Fibroblast of lung (primary cell): ENCODE data around the gene SPRR3. TPM values are rescaled to one million over a fixed set of nuclear protein-coding genes. Genes with fewer than 3 reads are reported as not detected.

Source experiments
- DNase-seq, 2 donors: peaks; one replicate each; pipeline versions ENCODE4 v3.0.0 to v3.0.0-alpha.2; 2010; ENCODE audit warnings: low read depth in 2 of 2
- H2AFZ ChIP-seq: 2 replicates; pipeline ENCODE4 v1.5.1; 2012; ENCODE audit warnings: low read length, control low read depth, inconsistent platforms
- H3K27ac ChIP-seq: 2 replicates; pipeline ENCODE4 v1.5.1; 2011; ENCODE audit warnings: low read length, control low read depth; ENCODE audit not compliant: insufficient read depth
- H3K27me3 ChIP-seq: 2 replicates; pipeline ENCODE4 v1.5.1; 2011; ENCODE audit warnings: mild to moderate bottlenecking, low read length; ENCODE audit not compliant: control insufficient read depth, insufficient read depth
- H3K36me3 ChIP-seq: 2 replicates; pipeline ENCODE4 v1.5.1; 2011; ENCODE audit warnings: low read length; ENCODE audit not compliant: control insufficient read depth, insufficient read depth
- H3K4me1 ChIP-seq: 2 replicates; pipeline ENCODE4 v1.5.1; 2011; ENCODE audit warnings: low read length; ENCODE audit not compliant: control insufficient read depth, insufficient read depth; ENCODE audit errors: extremely low read depth
- H3K4me2 ChIP-seq: 2 replicates; pipeline ENCODE4 v1.5.1; 2011; ENCODE audit warnings: low read length, control low read depth; ENCODE audit not compliant: insufficient read depth; ENCODE audit errors: extremely low read depth
- H3K4me3 ChIP-seq, 4 experiments: fragments of 200-600 bp in 1 of 4; sonication (generic) in 1 of 4; replicated peaks in 1 of 4; 2 replicates each; pipeline ENCODE4 v1.5.1; 2011 to 2016; ENCODE audit warnings: low read length in 4 of 4, low read depth in 3 of 4, mild to moderate bottlenecking in 3 of 4, control low read depth in 2 of 4, inconsistent platforms in 1 of 4, mixed read lengths in 1 of 4; ENCODE audit not compliant: insufficient read depth in 1 of 4; ENCODE audit errors: control extremely low read depth in 1 of 4
- H3K79me2 ChIP-seq: 2 replicates; pipeline ENCODE4 v1.5.1; 2012; ENCODE audit warnings: mild to moderate bottlenecking, low read length, inconsistent platforms; ENCODE audit not compliant: control insufficient read depth, insufficient read depth
- H3K9ac ChIP-seq: 2 replicates; pipeline ENCODE4 v1.5.1; 2011; ENCODE audit warnings: mild to moderate bottlenecking, low read length, control low read depth; ENCODE audit not compliant: insufficient read depth
- H3K9me3 ChIP-seq: 2 replicates; pipeline ENCODE4 v1.5.1; 2012; ENCODE audit warnings: low read depth, low read length; ENCODE audit not compliant: control insufficient read depth, insufficient read depth
- H4K20me1 ChIP-seq: 2 replicates; pipeline ENCODE4 v1.5.1; 2011; ENCODE audit warnings: low read length; ENCODE audit not compliant: control insufficient read depth, insufficient read depth; ENCODE audit errors: extremely low read depth
- EZH2 ChIP-seq: IDR thresholded peaks from 2 replicates; pipeline ENCODE4 v1.5.1; 2012; ENCODE audit warnings: low read length, control low read depth, mild to moderate bottlenecking; ENCODE audit errors: missing control alignments
- polyA plus RNA-seq, 2 donors: library from polyadenylated mRNA; depleted of rRNA in 1 of 2; stranded (reverse) in 1 of 2; unstranded in 1 of 2; fragments of >200 nt; gene quantifications; 2 replicates each; pipeline ENCODE4 v1.2.1, GENCODE V29; 2011 to 2012; ENCODE audit warnings: missing spikeins in 1 of 2
- total RNA-seq: library from RNA; depleted of rRNA; stranded (reverse); fragments of >200 nt; gene quantifications from 2 replicates; pipeline ENCODE4 v1.2.1, GENCODE V29; 2014
- TF ChIP-seq, protein P1 (sequence below), 2 donors: IDR thresholded peaks in 1 of 2; conservative IDR thresholded peaks in 1 of 2; 1 replicate in 1 of 2; 2 replicates in 1 of 2; pipeline ENCODE4 v1.5.1; 2011 to 2012; ENCODE audit warnings: low read length in 2 of 2, control low read depth in 1 of 2, inconsistent platforms in 1 of 2, low read depth in 1 of 2, mild to moderate bottlenecking in 1 of 2

SPRR3 gene
- total and polyA plus RNA-seq, 2 donors (not counting 1 experiment from before 2014, with no cell fraction given): not detected

DNA sequence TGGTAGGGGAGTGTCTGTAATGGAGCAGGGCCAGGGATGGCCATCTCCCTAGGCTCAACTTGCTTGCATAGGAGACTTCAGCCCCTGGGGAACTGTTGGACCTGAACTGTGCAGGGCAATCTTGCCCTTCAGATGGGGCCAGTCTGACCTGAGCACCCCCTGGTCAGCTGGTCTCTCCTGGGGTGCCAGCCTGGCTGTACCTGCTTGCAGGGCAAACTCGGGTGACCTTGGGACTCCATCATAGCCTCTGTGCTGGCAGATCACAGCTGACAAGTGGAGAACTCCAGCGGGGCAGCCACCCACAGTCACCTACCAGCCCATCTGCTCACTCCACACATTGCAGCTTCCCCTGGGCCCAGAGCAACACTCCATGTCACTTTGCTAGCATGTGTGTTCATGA lies 47.7 kb downstream of the SPRR3 start:
- TF ChIP-seq EZH2: no peak
- TF ChIP-seq, protein P1, sequence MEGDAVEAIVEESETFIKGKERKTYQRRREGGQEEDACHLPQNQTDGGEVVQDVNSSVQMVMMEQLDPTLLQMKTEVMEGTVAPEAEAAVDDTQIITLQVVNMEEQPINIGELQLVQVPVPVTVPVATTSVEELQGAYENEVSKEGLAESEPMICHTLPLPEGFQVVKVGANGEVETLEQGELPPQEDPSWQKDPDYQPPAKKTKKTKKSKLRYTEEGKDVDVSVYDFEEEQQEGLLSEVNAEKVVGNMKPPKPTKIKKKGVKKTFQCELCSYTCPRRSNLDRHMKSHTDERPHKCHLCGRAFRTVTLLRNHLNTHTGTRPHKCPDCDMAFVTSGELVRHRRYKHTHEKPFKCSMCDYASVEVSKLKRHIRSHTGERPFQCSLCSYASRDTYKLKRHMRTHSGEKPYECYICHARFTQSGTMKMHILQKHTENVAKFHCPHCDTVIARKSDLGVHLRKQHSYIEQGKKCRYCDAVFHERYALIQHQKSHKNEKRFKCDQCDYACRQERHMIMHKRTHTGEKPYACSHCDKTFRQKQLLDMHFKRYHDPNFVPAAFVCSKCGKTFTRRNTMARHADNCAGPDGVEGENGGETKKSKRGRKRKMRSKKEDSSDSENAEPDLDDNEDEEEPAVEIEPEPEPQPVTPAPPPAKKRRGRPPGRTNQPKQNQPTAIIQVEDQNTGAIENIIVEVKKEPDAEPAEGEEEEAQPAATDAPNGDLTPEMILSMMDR (conservative IDR thresholded peaks at IDR 0.05 in 1 of 2, IDR thresholded peaks at IDR 0.05 in 1 of 2; ENCODE audit: low read depth in 1 of 2, low read length in 2 of 2): no peak
- Histone ChIP-seq H3K4me1 (no peaks in the 10 kb centered on the region), H3K79me2 (no peaks in the 10 kb centered on the region), H3K27ac (no peak overlapping the region), H3K9me3 (no peaks in the 10 kb centered on the region), H3K4me3 (no peak overlapping the region), H3K4me2 (no peak overlapping the region), H2AFZ (no peak overlapping the region), H3K27me3 (no peaks in the 10 kb centered on the region), H4K20me1 (no peaks in the 10 kb centered on the region), H3K9ac (no peak overlapping the region), H3K36me3 (no peaks in the 10 kb centered on the region)
- no peak for DNase-seq

Other genes with a start within 250 kb of the SPRR3 start
- not detected in 2 replicates for gene KPRP, start 243.7 kb upstream of the SPRR3 start, total RNA-seq
- gene KPRP, start 243.7 kb upstream of the SPRR3 start, polyA plus RNA-seq: 0.33 and 0.63 TPM in 2 replicates
- not detected in 2 replicates for gene LCE1F, start 226.6 kb upstream of the SPRR3 start, total RNA-seq
- not detected in 2 replicates for gene LCE1F, start 226.6 kb upstream of the SPRR3 start, polyA plus RNA-seq
- gene LCE1E, start 215.5 kb upstream of the SPRR3 start, total RNA-seq: not detected in 2 replicates
- gene LCE1E, start 215.5 kb upstream of the SPRR3 start, polyA plus RNA-seq: 0.08 and 0.14 TPM in 2 replicates
- not detected in 2 replicates for gene LCE1D, start 205.0 kb upstream of the SPRR3 start, total RNA-seq
- not detected in 2 replicates for gene LCE1D, start 205.0 kb upstream of the SPRR3 start, polyA plus RNA-seq
- gene LCE1C, start 195.1 kb upstream of the SPRR3 start, total RNA-seq: not detected in 2 replicates
- not detected in 2 replicates for gene LCE1C, start 195.1 kb upstream of the SPRR3 start, polyA plus RNA-seq
- gene LCE1B, start 189.8 kb upstream of the SPRR3 start, total RNA-seq: not detected in 2 replicates
- not detected in 2 replicates for gene LCE1B, start 189.8 kb upstream of the SPRR3 start, polyA plus RNA-seq
- not detected in 2 replicates for gene LCE1A, start 174.3 kb upstream of the SPRR3 start, total RNA-seq
- gene LCE1A, start 174.3 kb upstream of the SPRR3 start, polyA plus RNA-seq: not detected in 2 replicates
- gene LCE6A, start 158.9 kb upstream of the SPRR3 start, total RNA-seq: not detected in 2 replicates
- not detected in 2 replicates for gene LCE6A, start 158.9 kb upstream of the SPRR3 start, polyA plus RNA-seq
- gene LCE7A, start 141.8 kb upstream of the SPRR3 start, total RNA-seq: not detected in 2 replicates
- not detected in 2 replicates for gene LCE7A, start 141.8 kb upstream of the SPRR3 start, polyA plus RNA-seq
- gene SMCP, start 123.4 kb upstream of the SPRR3 start, total RNA-seq: 0.17 TPM in 1 of 2 replicates, not detected in the other
- 0.12 TPM in 1 of 2 replicates, not detected in the other for gene SMCP, start 123.4 kb upstream of the SPRR3 start, polyA plus RNA-seq
- not detected in 2 replicates for gene IVL, start 93.2 kb upstream of the SPRR3 start, total RNA-seq
- gene IVL, start 93.2 kb upstream of the SPRR3 start, polyA plus RNA-seq: 0.10 and 0.34 TPM in 2 replicates
- gene SPRR5, start 54.5 kb upstream of the SPRR3 start, total RNA-seq: not detected in 2 replicates
- gene SPRR5, start 54.5 kb upstream of the SPRR3 start, polyA plus RNA-seq: not detected in 2 replicates
- not detected in 2 replicates for gene SPRR4, start 31.1 kb upstream of the SPRR3 start, total RNA-seq
- gene SPRR4, start 31.1 kb upstream of the SPRR3 start, polyA plus RNA-seq: not detected in 2 replicates
- not detected in 2 replicates for gene SPRR1A, start 17.7 kb upstream of the SPRR3 start, total RNA-seq
- not detected in 2 replicates for gene SPRR1A, start 17.7 kb upstream of the SPRR3 start, polyA plus RNA-seq
- not detected in 2 replicates for gene SPRR1B, start 29.5 kb downstream of the SPRR3 start, total RNA-seq
- not detected in 2 replicates for gene SPRR1B, start 29.5 kb downstream of the SPRR3 start, polyA plus RNA-seq
- gene SPRR2D, start 39.4 kb downstream of the SPRR3 start, total RNA-seq: not detected in 2 replicates
- gene SPRR2D, start 39.4 kb downstream of the SPRR3 start, polyA plus RNA-seq: not detected in 2 replicates
- not detected in 2 replicates for gene SPRR2A, start 55.8 kb downstream of the SPRR3 start, total RNA-seq
- not detected in 2 replicates for gene SPRR2A, start 55.8 kb downstream of the SPRR3 start, polyA plus RNA-seq
- not detected in 2 replicates for gene SPRR2B, start 69.9 kb downstream of the SPRR3 start, total RNA-seq
- gene SPRR2B, start 69.9 kb downstream of the SPRR3 start, polyA plus RNA-seq: not detected in 2 replicates
- gene SPRR2E, start 92.8 kb downstream of the SPRR3 start, total RNA-seq: not detected in 2 replicates
- not detected in 2 replicates for gene SPRR2E, start 92.8 kb downstream of the SPRR3 start, polyA plus RNA-seq
- not detected in 2 replicates for gene SPRR2F, start 111.8 kb downstream of the SPRR3 start, total RNA-seq
- not detected in 2 replicates for gene SPRR2F, start 111.8 kb downstream of the SPRR3 start, polyA plus RNA-seq
- gene SPRR2G, start 149.1 kb downstream of the SPRR3 start, total RNA-seq: not detected in 2 replicates
- gene SPRR2G, start 149.1 kb downstream of the SPRR3 start, polyA plus RNA-seq: not detected in 2 replicates
- not detected in 2 replicates for gene LELP1, start 201.7 kb downstream of the SPRR3 start, total RNA-seq
- gene LELP1, start 201.7 kb downstream of the SPRR3 start, polyA plus RNA-seq: not detected in 2 replicates
- not detected in 2 replicates for gene PRR9, start 215.8 kb downstream of the SPRR3 start, total RNA-seq
- gene PRR9, start 215.8 kb downstream of the SPRR3 start, polyA plus RNA-seq: not detected in 2 replicates